ENCODE data around the gene FAM111A. TPM values are rescaled to one million over a fixed set of nuclear protein-coding genes. Genes with fewer than 3 reads are reported as not detected.
"Not testable (repeated sequence)": the region's sequence is repeated elsewhere in the genome, so short reads cannot be mapped to it uniquely, and the experiment has no call there.

FAM111A gene
- total RNA-seq, 4 donors from 2014 or later, result 2.0 to 7.0 (median 3.7) TPM

DNA sequence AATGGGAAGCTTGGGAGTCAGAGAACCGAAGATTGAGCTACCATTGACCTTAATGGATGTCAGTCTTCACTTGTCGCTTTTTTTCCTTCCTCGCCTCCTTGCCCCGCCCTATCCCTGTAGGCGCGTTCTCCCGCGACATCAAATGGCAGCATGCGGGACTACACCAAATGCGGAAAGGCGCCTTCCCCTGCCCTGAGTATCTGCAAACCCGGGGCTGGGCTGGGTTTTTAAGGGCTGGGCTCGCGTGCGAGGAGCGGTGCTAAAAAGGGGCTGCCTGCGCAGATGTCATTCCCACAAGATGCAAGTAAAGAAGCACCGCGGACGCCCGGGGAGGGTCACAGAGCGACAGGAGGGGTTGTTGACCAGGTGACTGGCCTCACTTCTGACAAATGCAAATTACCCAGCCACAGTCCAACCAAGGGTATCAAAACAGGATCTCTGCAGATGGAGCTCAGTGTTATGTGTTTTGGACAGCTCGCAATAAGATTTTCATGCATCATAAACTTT, 40.3 kb upstream of the FAM111A start:
- H3K27ac ChIP-seq, result no peak overlapping the region
- intact Hi-C loops (cut with DNase I; ENCODE audit: low total_unique reads), result no loop called here
- H3K4me3 ChIP-seq, result peak overlapping the region in 3 of 4 donors; percentile 17 to 40 (median 19)
- peaks cover 8 to 31% (median 30%) of the 10 kb centered on the region in 3 donors for H3K27me3 ChIP-seq
- ATAC-seq (no peak), DNase-seq (no peak)
- in situ Hi-C loops (cut with MboI; ENCODE audit: low sequenced_read_pairs in 4 of 4), result loop anchor here in 1 of 4 donors (10.0 kb wide), 1 partner anchor 52 kb away; no protein-coding TSS in a partner anchor
- no peak for TF ChIP-seq POLR2A (IDR thresholded peaks at IDR 0.05)
- TF ChIP-seq, protein P1, sequence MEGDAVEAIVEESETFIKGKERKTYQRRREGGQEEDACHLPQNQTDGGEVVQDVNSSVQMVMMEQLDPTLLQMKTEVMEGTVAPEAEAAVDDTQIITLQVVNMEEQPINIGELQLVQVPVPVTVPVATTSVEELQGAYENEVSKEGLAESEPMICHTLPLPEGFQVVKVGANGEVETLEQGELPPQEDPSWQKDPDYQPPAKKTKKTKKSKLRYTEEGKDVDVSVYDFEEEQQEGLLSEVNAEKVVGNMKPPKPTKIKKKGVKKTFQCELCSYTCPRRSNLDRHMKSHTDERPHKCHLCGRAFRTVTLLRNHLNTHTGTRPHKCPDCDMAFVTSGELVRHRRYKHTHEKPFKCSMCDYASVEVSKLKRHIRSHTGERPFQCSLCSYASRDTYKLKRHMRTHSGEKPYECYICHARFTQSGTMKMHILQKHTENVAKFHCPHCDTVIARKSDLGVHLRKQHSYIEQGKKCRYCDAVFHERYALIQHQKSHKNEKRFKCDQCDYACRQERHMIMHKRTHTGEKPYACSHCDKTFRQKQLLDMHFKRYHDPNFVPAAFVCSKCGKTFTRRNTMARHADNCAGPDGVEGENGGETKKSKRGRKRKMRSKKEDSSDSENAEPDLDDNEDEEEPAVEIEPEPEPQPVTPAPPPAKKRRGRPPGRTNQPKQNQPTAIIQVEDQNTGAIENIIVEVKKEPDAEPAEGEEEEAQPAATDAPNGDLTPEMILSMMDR (IDR thresholded peaks at IDR 0.05 in 4 of 5, conservative IDR thresholded peaks at IDR 0.05 in 1 of 5), result peak in 1 of 5 experiments; percentile 33
- no peaks in the 10 kb centered on the region for H3K9me3 ChIP-seq
- H3K36me3 ChIP-seq, result no peaks in the 10 kb centered on the region
- H3K4me1 ChIP-seq, result peaks cover 0 to 6% of the 10 kb centered on the region in 2 donors

DNA sequence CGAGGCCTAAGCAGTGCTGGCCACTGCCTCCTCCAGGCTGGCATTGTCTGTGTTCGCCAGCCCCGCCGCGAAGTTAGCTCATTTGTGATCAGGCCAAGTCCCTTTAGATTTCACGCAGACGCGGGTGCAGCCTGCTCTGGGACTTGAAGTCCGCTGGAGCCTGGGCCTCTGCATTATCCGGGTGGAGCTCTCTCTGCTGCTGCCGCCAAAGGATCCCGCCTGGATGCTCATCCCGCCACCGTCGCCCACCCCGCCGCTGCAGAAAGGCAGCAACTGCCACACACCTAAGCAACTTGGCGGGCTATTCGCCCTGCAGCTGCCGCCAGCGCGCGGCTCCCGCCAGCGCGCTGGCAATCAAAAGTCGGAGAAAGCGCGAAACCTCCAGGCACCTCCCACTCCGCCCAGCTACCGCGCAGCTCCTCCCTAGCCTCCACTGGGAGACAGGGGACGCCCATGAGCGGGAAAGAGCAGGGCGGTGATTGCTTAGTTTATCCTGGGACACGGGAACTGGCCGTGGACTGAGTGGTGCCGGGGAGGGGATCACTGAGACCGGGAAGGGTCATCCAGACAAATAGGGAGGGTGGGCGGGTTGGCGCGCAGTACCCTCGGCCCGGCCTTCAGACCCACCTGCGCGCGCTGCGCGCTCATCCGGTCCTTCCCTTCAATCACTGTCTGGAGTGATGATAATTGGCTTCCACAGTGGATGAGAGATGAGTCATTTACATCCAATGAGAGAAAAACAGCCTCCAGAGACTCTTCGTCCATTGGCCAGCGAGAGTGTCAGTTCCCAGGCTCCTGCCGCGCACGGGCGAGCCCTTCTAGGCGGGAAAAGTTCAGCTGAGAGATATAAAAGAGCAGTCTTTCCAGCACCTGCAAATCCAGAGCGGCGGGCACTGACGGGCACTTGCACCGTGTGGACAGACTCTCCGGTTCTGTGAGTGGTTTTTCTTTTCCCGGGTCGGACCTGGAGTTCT, 36.0 kb upstream of the FAM111A start, which contains the start of gene FAM111B:
FAM111B (plus strand) TSS at position 875 of the 974 bp plus-strand sequence. CDS start 2,389 bp downstream, outside the sequence.
- peaks cover 0 to 6% of the 10 kb centered on the region in 2 donors for H3K4me1 ChIP-seq
- H3K27ac ChIP-seq, result no peak within 1 kb of the TSS
- DNase-seq, result peak; percentile 58
- peak; percentile 92 to 99 for ATAC-seq
- no peaks in the 10 kb centered on the region for H3K36me3 ChIP-seq
- TF ChIP-seq, protein P1 (IDR thresholded peaks at IDR 0.05 in 4 of 5, conservative IDR thresholded peaks at IDR 0.05 in 1 of 5), result no peak
- TF ChIP-seq POLR2A (IDR thresholded peaks at IDR 0.05), result no peak
- intact Hi-C loops (cut with DNase I; ENCODE audit: low total_unique reads), result no loop called here
- H3K27me3 ChIP-seq, result peaks cover 8 to 31% (median 27%) of the 10 kb centered on the region in 3 donors
- peak within 1 kb of the TSS; percentile 40 to 57 (median 56) for H3K4me3 ChIP-seq
- H3K9me3 ChIP-seq, result no peaks in the 10 kb centered on the region
- in situ Hi-C loops (cut with MboI; ENCODE audit: low sequenced_read_pairs in 4 of 4), result loop anchor here in 1 of 4 donors (10.0 kb wide), 1 partner anchor 48 kb away; no protein-coding TSS in a partner anchor

DNA sequence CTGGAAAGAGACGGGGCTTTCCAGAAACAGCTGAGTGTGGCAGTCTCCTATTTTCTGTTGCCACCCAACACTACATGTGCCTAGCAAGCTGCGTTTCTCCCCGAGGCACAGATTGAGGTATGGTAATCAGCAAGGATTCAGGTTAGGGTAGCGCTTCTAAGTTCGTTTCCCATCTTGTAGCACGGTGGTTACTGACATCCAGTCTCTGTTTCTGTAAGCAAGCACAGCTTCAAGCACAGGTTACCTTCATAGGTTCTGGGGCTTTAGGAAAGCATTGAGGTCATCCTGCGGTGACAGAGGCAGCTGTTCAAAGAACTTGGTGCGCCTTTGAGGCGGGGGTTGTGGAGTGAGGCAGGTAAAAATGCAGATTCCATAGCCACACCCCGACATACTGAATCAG, 34.9 kb upstream of the FAM111A start:
- in situ Hi-C loops (cut with MboI; ENCODE audit: low sequenced_read_pairs in 4 of 4), result loop anchor here in 1 of 4 donors (10.0 kb wide), 1 partner anchor 47 kb away; no protein-coding TSS in a partner anchor

DNA sequence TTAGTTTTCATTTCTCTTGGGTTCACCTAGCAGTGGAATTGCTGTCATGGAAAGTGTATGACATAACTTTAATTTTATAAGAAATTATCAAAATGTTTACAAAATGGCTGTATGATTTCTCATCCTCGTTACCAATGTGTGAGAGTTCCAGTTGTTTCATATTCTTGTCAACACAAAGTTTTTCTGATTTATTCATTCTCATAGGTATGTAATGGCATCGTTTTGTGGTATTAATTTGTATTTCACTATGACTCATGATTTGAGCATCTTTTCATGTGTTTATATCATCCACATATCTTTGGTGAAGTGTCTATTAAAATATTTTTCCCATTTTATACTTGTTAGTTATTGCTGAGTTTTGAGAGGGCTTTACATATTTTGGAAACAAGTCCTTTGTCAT, 30.2 kb upstream of the FAM111A start:
- Histone ChIP-seq H3K9me3 (no peaks in the 10 kb centered on the region), H3K27me3 (peaks cover 0 to 2% (median 0%) of the 10 kb centered on the region in 3 donors), H3K27ac (no peak overlapping the region), H3K4me1 (no peaks in the 10 kb centered on the region), H3K4me3 (no peak overlapping the region), H3K36me3 (no peaks in the 10 kb centered on the region)
- ATAC-seq, result no peak
- intact Hi-C loops (cut with DNase I; ENCODE audit: low total_unique reads) (no loop called here), in situ Hi-C loops (cut with MboI; ENCODE audit: low sequenced_read_pairs in 4 of 4) (no loop called here)
- no peak for DNase-seq
- no peak for TF ChIP-seq POLR2A (IDR thresholded peaks at IDR 0.05)
- TF ChIP-seq, protein P1 (IDR thresholded peaks at IDR 0.05 in 4 of 5, conservative IDR thresholded peaks at IDR 0.05 in 1 of 5), result no peak

More for the DNA sequence above, 34.9 kb upstream of the FAM111A start:
- H3K4me3 ChIP-seq; H3K27ac ChIP-seq; H3K36me3 ChIP-seq; H3K9me3 ChIP-seq; ATAC-seq; intact Hi-C loops (cut with DNase I; ENCODE audit: low total_unique reads); DNase-seq; H3K4me1 ChIP-seq: not testable (repeated sequence)
- peaks cover 0 to 25% (median 16%) of the 10 kb centered on the region in 3 donors for H3K27me3 ChIP-seq

DNA sequence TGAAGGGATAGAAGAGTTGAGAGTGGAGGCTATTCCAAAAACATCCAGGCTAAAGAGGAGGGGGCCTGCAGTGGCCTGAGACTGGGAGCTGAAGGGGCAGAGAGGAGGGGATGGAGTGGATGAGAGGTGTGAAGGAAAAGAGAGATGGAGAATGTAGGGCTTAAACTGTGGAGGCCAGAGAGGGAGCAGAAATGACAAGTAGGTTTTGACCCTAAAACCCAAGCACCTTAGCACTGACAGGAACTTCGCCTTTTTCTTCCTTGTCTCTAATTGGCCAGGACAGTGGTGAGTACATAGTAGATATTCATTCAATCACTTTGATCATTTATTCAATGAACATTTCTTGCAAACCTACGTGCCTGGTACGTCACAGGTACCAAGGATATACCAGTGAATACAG, 28.3 kb upstream of the FAM111A start:
- in situ Hi-C loops (cut with MboI; ENCODE audit: low sequenced_read_pairs in 4 of 4), result no loop called here

More for the DNA sequence above, 28.3 kb upstream of the FAM111A start:
- H3K4me1 ChIP-seq, result no peaks in the 10 kb centered on the region
- no peaks in the 10 kb centered on the region for H3K36me3 ChIP-seq
- TF ChIP-seq, protein P1 (IDR thresholded peaks at IDR 0.05 in 4 of 5, conservative IDR thresholded peaks at IDR 0.05 in 1 of 5), result no peak
- no peak for TF ChIP-seq POLR2A (IDR thresholded peaks at IDR 0.05)
- peaks cover 0 to 1% (median 0%) of the 10 kb centered on the region in 3 donors for H3K27me3 ChIP-seq
- H3K9me3 ChIP-seq, result no peaks in the 10 kb centered on the region
- H3K27ac ChIP-seq, result no peak overlapping the region
- intact Hi-C loops (cut with DNase I; ENCODE audit: low total_unique reads), result no loop called here
- DNase-seq (no peak), ATAC-seq (no peak)
- no peak overlapping the region for H3K4me3 ChIP-seq
